HEK293 (cell line): ENCODE measurements around the gene DNAJC5.

Source experiments
- CTCF ChIA-PET: fragments of 350-600 bp; formaldehyde crosslinking; extraction: SDS; loops from one replicate; lab custom pipeline; 2021; ENCODE audit warnings: antibody characterized with exemption; lab: Yijun Ruan, JAX
- POLR2A ChIA-PET: fragments of 300-600 bp; formaldehyde crosslinking; extraction: SDS; loops from one replicate; lab custom pipeline; 2020; ENCODE audit warnings: antibody characterized with exemption, inconsistent platforms; lab: Yijun Ruan, JAX
- H3K27ac ChIP-seq: fragments of 200-500 bp; sonication (Bioruptor generic); 2 replicates; pipeline ENCODE4 v1.5.1; 2014; ENCODE audit warnings: low read depth, low read length, control low read depth, inconsistent platforms; ENCODE audit errors: extremely low read depth
- H3K36me3 ChIP-seq, 2 experiments: fragments of 200-500 bp in 1 of 2; sonication (Bioruptor generic) in 1 of 2; 1 replicate in 1 of 2; 2 replicates in 1 of 2; pipeline ENCODE4 v1.5.1; 2014 to 2017; ENCODE audit warnings: inconsistent platforms in 2 of 2, low read length in 2 of 2; ENCODE audit not compliant: control insufficient read depth in 2 of 2, insufficient read depth in 1 of 2
- H3K4me1 ChIP-seq: fragments of 200-500 bp; sonication (Bioruptor generic); 2 replicates; pipeline ENCODE4 v1.5.1; 2014; ENCODE audit warnings: mild to moderate bottlenecking, low read length, inconsistent platforms; ENCODE audit not compliant: control insufficient read depth, insufficient read depth
- H3K4me3 ChIP-seq: 2 replicates; pipeline ENCODE4 v1.5.1; 2011; ENCODE audit warnings: low read depth, mild to moderate bottlenecking, control low read depth, low read length, moderate library complexity
- H3K9me3 ChIP-seq: fragments of 200-500 bp; sonication (Bioruptor generic); 2 replicates; pipeline ENCODE4 v1.5.1; 2014; ENCODE audit warnings: low read depth, low read length, inconsistent platforms; ENCODE audit not compliant: control insufficient read depth, insufficient read depth
- EGR2 ChIP-seq: fragments of 450-650 bp; formaldehyde crosslinking; IDR thresholded peaks from 2 replicates; pipeline ENCODE4 v1.5.1; 2016; ENCODE audit warnings: low read depth, missing biosample characterization, missing genetic modification characterization
- GLI2 ChIP-seq: fragments of 450-650 bp; formaldehyde crosslinking; IDR thresholded peaks from 2 replicates; pipeline ENCODE4; 2017; ENCODE audit warnings: missing biosample characterization, missing genetic modification characterization, low read depth, borderline replicate concordance
- HIC1 ChIP-seq: fragments of 450-650 bp; formaldehyde crosslinking; IDR thresholded peaks from 2 replicates; pipeline ENCODE4 v1.5.1; 2016; ENCODE audit warnings: missing biosample characterization, missing genetic modification characterization
- KLF1 ChIP-seq: fragments of 450-650 bp; formaldehyde crosslinking; IDR thresholded peaks from 2 replicates; pipeline ENCODE4 v1.5.1; 2016; ENCODE audit warnings: missing biosample characterization, missing genetic modification characterization
- KLF16 ChIP-seq: fragments of 450-650 bp; formaldehyde crosslinking; IDR thresholded peaks from 2 replicates; pipeline ENCODE4 v1.5.1; 2017; ENCODE audit warnings: missing biosample characterization, missing genetic modification characterization
- KLF8 ChIP-seq: fragments of 450-650 bp; formaldehyde crosslinking; IDR thresholded peaks from 2 replicates; pipeline ENCODE4 v1.5.1; 2016; ENCODE audit warnings: missing biosample characterization, missing genetic modification characterization
- SP3 ChIP-seq: fragments of 450-650 bp; formaldehyde crosslinking; IDR thresholded peaks from 2 replicates; pipeline ENCODE4 v1.5.1; 2016; ENCODE audit warnings: missing biosample characterization, missing genetic modification characterization
- YY2 ChIP-seq: fragments of 450-650 bp; formaldehyde crosslinking; IDR thresholded peaks from 2 replicates; pipeline ENCODE4 v1.5.1; 2016; ENCODE audit warnings: missing biosample characterization, missing genetic modification characterization
- ZBTB17 ChIP-seq: fragments of 450-650 bp; formaldehyde crosslinking; IDR thresholded peaks from 2 replicates; pipeline ENCODE4 v1.5.1; 2016; ENCODE audit warnings: missing biosample characterization, missing genetic modification characterization
- ZBTB21 ChIP-seq: fragments of 450-650 bp; formaldehyde crosslinking; IDR thresholded peaks from 2 replicates; pipeline ENCODE4 v1.5.1; 2017; ENCODE audit warnings: missing biosample characterization, missing genetic modification characterization
- ZFHX2 ChIP-seq: fragments of 450-650 bp; formaldehyde crosslinking; conservative IDR thresholded peaks from 2 replicates; pipeline ENCODE4 v1.5.1; 2016; ENCODE audit warnings: missing biosample characterization, missing genetic modification characterization
- ZFP69B ChIP-seq: fragments of 450-650 bp; formaldehyde crosslinking; IDR thresholded peaks from 2 replicates; pipeline ENCODE4 v1.5.1; 2016; ENCODE audit warnings: missing biosample characterization, missing genetic modification characterization
- ZNF146 ChIP-seq: fragments of 450-650 bp; formaldehyde crosslinking; IDR thresholded peaks from 2 replicates; pipeline ENCODE4 v1.5.1; 2016; ENCODE audit warnings: missing biosample characterization, missing genetic modification characterization
- ZNF18 ChIP-seq: fragments of 450-650 bp; formaldehyde crosslinking; IDR thresholded peaks from 2 replicates; pipeline ENCODE4 v1.5.1; 2016; ENCODE audit warnings: missing biosample characterization, missing genetic modification characterization
- ZNF223 ChIP-seq: fragments of 450-650 bp; formaldehyde crosslinking; IDR thresholded peaks from 2 replicates; pipeline ENCODE4 v1.5.1; 2016; ENCODE audit warnings: missing biosample characterization, missing genetic modification characterization
- ZNF292 ChIP-seq: fragments of 450-650 bp; formaldehyde crosslinking; IDR thresholded peaks from 2 replicates; pipeline ENCODE4 v1.5.1; 2016; ENCODE audit warnings: low read depth, missing biosample characterization, missing genetic modification characterization, borderline replicate concordance
- ZNF335 ChIP-seq: fragments of 450-650 bp; formaldehyde crosslinking; conservative IDR thresholded peaks from 2 replicates; pipeline ENCODE4 v1.5.1; 2016; ENCODE audit warnings: missing biosample characterization, missing genetic modification characterization
- ZNF354C ChIP-seq: fragments of 450-650 bp; formaldehyde crosslinking; IDR thresholded peaks from 2 replicates; pipeline ENCODE4 v1.5.1; 2016; ENCODE audit warnings: missing biosample characterization, missing genetic modification characterization, low read depth, borderline replicate concordance
- ZNF366 ChIP-seq: fragments of 450-650 bp; formaldehyde crosslinking; conservative IDR thresholded peaks from 2 replicates; pipeline ENCODE4 v1.5.1; 2016; ENCODE audit warnings: missing biosample characterization, missing genetic modification characterization
- ZNF37A ChIP-seq: fragments of 450-650 bp; IDR thresholded peaks from 2 replicates; pipeline ENCODE4 v1.5.1; 2018; ENCODE audit warnings: missing biosample characterization, missing genetic modification characterization
- ZNF398 ChIP-seq: fragments of 450-650 bp; formaldehyde crosslinking; IDR thresholded peaks from 2 replicates; pipeline ENCODE4 v1.5.1; 2017; ENCODE audit warnings: missing biosample characterization, missing genetic modification characterization
- ZNF404 ChIP-seq: fragments of 450-650 bp; formaldehyde crosslinking; IDR thresholded peaks from 2 replicates; pipeline ENCODE4 v1.5.1; 2017; ENCODE audit warnings: missing biosample characterization, missing genetic modification characterization
- ZNF426 ChIP-seq: fragments of 450-650 bp; formaldehyde crosslinking; IDR thresholded peaks from 2 replicates; pipeline ENCODE4 v1.5.1; 2017; ENCODE audit warnings: missing biosample characterization, missing genetic modification characterization, mild to moderate bottlenecking, inconsistent platforms, moderate library complexity
- ZNF433 ChIP-seq: fragments of 450-650 bp; formaldehyde crosslinking; IDR thresholded peaks from 2 replicates; pipeline ENCODE4 v1.5.1; 2016; ENCODE audit warnings: missing biosample characterization, missing genetic modification characterization, low read depth
- ZNF473 ChIP-seq: fragments of 450-650 bp; formaldehyde crosslinking; IDR thresholded peaks from 2 replicates; pipeline ENCODE4 v1.5.1; 2017; ENCODE audit warnings: missing biosample characterization, missing genetic modification characterization
- ZNF521 ChIP-seq: fragments of 450-650 bp; formaldehyde crosslinking; IDR thresholded peaks from 2 replicates; pipeline ENCODE4 v1.5.1; 2017; ENCODE audit warnings: missing biosample characterization, mild to moderate bottlenecking, missing genetic modification characterization
- ZNF580 ChIP-seq: fragments of 450-650 bp; formaldehyde crosslinking; IDR thresholded peaks from 2 replicates; pipeline ENCODE4 v1.5.1; 2016; ENCODE audit warnings: missing biosample characterization, missing genetic modification characterization
- ZNF585B ChIP-seq: fragments of 450-650 bp; formaldehyde crosslinking; IDR thresholded peaks from 2 replicates; pipeline ENCODE4 v1.5.1; 2016; ENCODE audit warnings: missing biosample characterization, missing genetic modification characterization
- ZNF677 ChIP-seq: fragments of 450-650 bp; IDR thresholded peaks from 2 replicates; pipeline ENCODE4 v1.5.0; 2018; ENCODE audit warnings: missing biosample characterization, mild to moderate bottlenecking, missing genetic modification characterization, moderate library complexity
- ZNF707 ChIP-seq: fragments of 450-650 bp; formaldehyde crosslinking; IDR thresholded peaks from 2 replicates; pipeline ENCODE4 v1.5.1; 2016; ENCODE audit warnings: missing biosample characterization, missing genetic modification characterization
- ZSCAN16 ChIP-seq: fragments of 450-650 bp; formaldehyde crosslinking; IDR thresholded peaks from 2 replicates; pipeline ENCODE4 v1.5.1; 2016; ENCODE audit warnings: missing biosample characterization, missing genetic modification characterization
- ZSCAN5A ChIP-seq: fragments of 450-650 bp; formaldehyde crosslinking; IDR thresholded peaks from 2 replicates; pipeline ENCODE4 v1.5.1; 2016; ENCODE audit warnings: missing biosample characterization, missing genetic modification characterization

The DNAJC5 gene

GRCh38 chr20:63957690-63958441, 62.9 kb downstream of the DNAJC5 start:
- ChIA-PET POLR2A (interaction anchor here (0.6 to 2.7 kb wide), 8 partner anchors 10 to 105 kb away, joined by 3 to 21 read pairs (median 4); partner anchors contain the start of genes PRPF6, SAMD10, TCEA2 and TPD52L2), CTCF (interaction anchor here (0.7 to 1.0 kb wide), 2 partner anchors 16 to 43 kb away, joined by 3 read pairs; no protein-coding TSS in a partner anchor)
- no peak overlapping the region for H3K4me3 ChIP-seq
- no peaks in the 10 kb centered on the region for H3K9me3 ChIP-seq
- peaks cover 0 to 44% of the 10 kb centered on the region in 2 experiments; a peak in 1 of 3 replicates for H3K36me3 ChIP-seq
- H3K27ac ChIP-seq: peak overlapping the region; percentile 62; the same call in 1 of the 2 replicates
- H3K4me1 ChIP-seq: peaks cover 4% of the 10 kb centered on the region; the same call in 1 of the 2 replicates
- TF ChIP-seq KLF1 (tag by site-specific recombination) (peak; percentile 80), ZNF37A (tag by site-specific recombination) (no peak), ZNF433 (tag by site-specific recombination) (no peak), ZSCAN5A (tag by site-specific recombination) (no peak), ZNF473 (no peak), ZNF580 (tag by site-specific recombination) (no peak), ZNF292 (no peak), ZSCAN16 (tag by site-specific recombination) (peak; percentile 87), ZNF426 (tag by site-specific recombination) (no peak), SP3 (tag by site-specific recombination) (peak; percentile 89), ZNF398 (peak; percentile 62), ZNF354C (tag by site-specific recombination) (no peak), ZNF18 (no peak), YY2 (no peak), ZNF146 (tag by site-specific recombination) (no peak), ZNF707 (tag by site-specific recombination) (no peak), EGR2 (tag by site-specific recombination) (peak; percentile 91), ZNF366 (tag by site-specific recombination) (0 out of 2 replicates have a peak, but pooled peaks have one; percentile 2), ZFP69B (tag by site-specific recombination) (no peak), ZNF404 (tag by site-specific recombination) (no peak), KLF8 (no peak), HIC1 (tag by site-specific recombination) (no peak), ZNF335 (tag by site-specific recombination) (no peak), ZFHX2 (tag by site-specific recombination) (peak; percentile 97), ZBTB21 (no peak), ZBTB17 (tag by site-specific recombination) (peak; percentile 17; the same call in 1 of the 2 replicates), ZNF223 (no peak), KLF16 (tag by site-specific recombination) (0 out of 2 replicates have a peak, but pooled peaks have one; percentile 21), ZNF585B (tag by site-specific recombination) (no peak), GLI2 (tag by site-specific recombination) (no peak), ZNF677 (tag by site-specific recombination) (no peak), ZNF521 (tag by site-specific recombination) (no peak)
